ENCODE results near the gene RUNX2.

DNA sequence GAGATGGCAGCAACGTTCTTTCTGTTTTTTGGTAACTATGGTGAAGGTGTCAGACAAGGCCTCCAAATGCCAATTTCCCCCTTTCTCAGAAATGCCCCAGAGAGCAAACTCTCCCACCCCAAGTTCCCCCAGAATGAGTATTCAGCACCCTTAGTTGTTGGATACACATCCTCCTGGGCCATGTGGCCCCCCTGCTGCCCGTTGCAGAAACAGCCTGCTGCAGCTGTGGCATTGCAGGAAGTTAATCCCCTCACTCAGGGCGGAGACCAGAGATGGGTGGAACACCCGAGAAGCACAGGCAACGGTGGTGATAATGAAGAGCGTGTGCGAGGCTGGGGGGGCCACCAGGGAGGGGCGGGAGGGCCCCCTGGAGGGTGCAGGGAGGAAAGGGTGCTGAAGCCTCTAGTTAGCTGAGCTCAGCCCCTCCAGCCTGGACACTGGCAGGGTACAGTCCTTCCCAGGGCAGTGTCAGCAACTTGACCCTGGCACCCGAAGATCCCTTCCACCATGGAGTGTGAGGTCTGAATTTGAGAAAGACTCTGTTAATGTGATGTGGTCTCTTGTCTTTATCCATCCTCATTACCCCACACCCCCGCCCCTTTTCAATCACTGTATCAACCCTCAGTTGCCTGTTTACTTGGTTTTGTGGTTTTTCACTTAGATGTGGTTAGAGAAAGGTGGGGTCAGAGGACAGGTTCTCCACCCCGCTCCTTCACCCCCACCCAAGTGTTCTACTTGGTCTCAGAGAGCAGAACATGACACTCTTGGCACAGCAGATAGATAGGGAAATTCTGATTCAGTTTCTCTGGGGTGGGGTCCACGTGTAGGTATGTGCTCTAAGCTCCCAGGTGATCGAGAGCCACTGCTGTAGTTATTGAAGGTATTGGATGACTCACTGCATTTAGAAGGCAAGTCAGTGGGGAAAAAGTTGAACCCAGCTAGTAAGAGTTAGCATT is 258.4 kb downstream of the RUNX2 start:
- TF ChIP-seq POLR2AphosphoS5 (IDR thresholded peaks at IDR 0.05) (no peak), POLR2A (IDR thresholded peaks at IDR 0.05) (no peak)
- TF ChIP-seq, protein P1, sequence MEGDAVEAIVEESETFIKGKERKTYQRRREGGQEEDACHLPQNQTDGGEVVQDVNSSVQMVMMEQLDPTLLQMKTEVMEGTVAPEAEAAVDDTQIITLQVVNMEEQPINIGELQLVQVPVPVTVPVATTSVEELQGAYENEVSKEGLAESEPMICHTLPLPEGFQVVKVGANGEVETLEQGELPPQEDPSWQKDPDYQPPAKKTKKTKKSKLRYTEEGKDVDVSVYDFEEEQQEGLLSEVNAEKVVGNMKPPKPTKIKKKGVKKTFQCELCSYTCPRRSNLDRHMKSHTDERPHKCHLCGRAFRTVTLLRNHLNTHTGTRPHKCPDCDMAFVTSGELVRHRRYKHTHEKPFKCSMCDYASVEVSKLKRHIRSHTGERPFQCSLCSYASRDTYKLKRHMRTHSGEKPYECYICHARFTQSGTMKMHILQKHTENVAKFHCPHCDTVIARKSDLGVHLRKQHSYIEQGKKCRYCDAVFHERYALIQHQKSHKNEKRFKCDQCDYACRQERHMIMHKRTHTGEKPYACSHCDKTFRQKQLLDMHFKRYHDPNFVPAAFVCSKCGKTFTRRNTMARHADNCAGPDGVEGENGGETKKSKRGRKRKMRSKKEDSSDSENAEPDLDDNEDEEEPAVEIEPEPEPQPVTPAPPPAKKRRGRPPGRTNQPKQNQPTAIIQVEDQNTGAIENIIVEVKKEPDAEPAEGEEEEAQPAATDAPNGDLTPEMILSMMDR (IDR thresholded peaks at IDR 0.05), result no peak

Data from stomach (tissue), 4 donors.